GM23338 (cell line): ENCODE measurements around the gene E2F3. TPM values are rescaled to one million over a fixed set of nuclear protein-coding genes. Genes with fewer than 3 reads are reported as not detected.

Source experiments
- CREB1 ChIP-seq: fragments of 250-450 bp; sonication (Bioruptor Pico); IDR thresholded peaks from 2 replicates; pipeline ENCODE4 v1.5.0; 2020; ENCODE audit warnings: low read depth, mild to moderate bottlenecking, moderate library complexity
- REST ChIP-seq: IDR thresholded peaks from one replicate; pipeline ENCODE4 v1.6.1; 2018; ENCODE audit warnings: antibody characterized with exemption; ENCODE audit not compliant: unreplicated experiment
- ZNF114 ChIP-seq: fragments of 250-450 bp; sonication (Bioruptor Pico); IDR thresholded peaks from 2 replicates; pipeline ENCODE4 v1.5.0; 2020; ENCODE audit warnings: mild to moderate bottlenecking, moderate library complexity
- ZNF331 ChIP-seq: fragments of 250-450 bp; sonication (Bioruptor Pico); IDR thresholded peaks from 2 replicates; pipeline ENCODE4 v1.5.0; 2020; ENCODE audit warnings: low read depth, mild to moderate bottlenecking, moderate library complexity
- ZNF462 ChIP-seq: fragments of 250-450 bp; sonication (Bioruptor Pico); IDR thresholded peaks from 2 replicates; pipeline ENCODE4 v1.5.0; 2020; ENCODE audit warnings: mild to moderate bottlenecking, moderate library complexity
- polyA plus RNA-seq: library from polyadenylated mRNA; unstranded; fragments of >200 nt; fragmentation: Nextera tagmentation; extraction: Ambion mirVana; gene quantifications from 2 replicates; pipeline ENCODE4 v1.2.1, GENCODE V29; 2016
- total RNA-seq: library from RNA; depleted of rRNA; stranded (reverse); fragments of >200 nt; shearing (Covaris generic); gene quantifications from 2 replicates; pipeline ENCODE4 v1.2.3, GENCODE V29; 2014

E2F3 gene
- total and polyA plus RNA-seq, 2 experiments from 2014 or later, result 27.2 to 33.5 TPM

GRCh38 chr6:20411953-20412681 lies 10.4 kb downstream of the E2F3 start (continued):
- TF ChIP-seq ZNF462 (CRISPR knock-in tag), result no peak
- TF ChIP-seq REST, result no peak
- TF ChIP-seq ZNF114, result no peak
- no peak for TF ChIP-seq ZNF331 (CRISPR knock-in tag)
- no peak for TF ChIP-seq CREB1 (CRISPR knock-in tag)
